Upper lobe of right lung (tissue), 1 donor: ENCODE results near the gene STT3B. TPM values are rescaled to one million over a fixed set of nuclear protein-coding genes. Genes with fewer than 3 reads are reported as not detected.

Source experiments
- ATAC-seq: fragments of 200-7000 bp; cut with Tn5 transposase; one replicate; pipeline ENCODE4 v1.9.1; 2020; ENCODE audit warnings: mild to moderate bottlenecking, moderate library complexity
- DNase-seq: peaks from one replicate; pipeline ENCODE4 v3.0.0-alpha.2; 2020
- H3K27ac ChIP-seq: fragments of 200-600 bp; one replicate; pipeline ENCODE4 v1.8.0; 2022
- H3K27me3 ChIP-seq: fragments of 200-600 bp; one replicate; pipeline ENCODE4 v1.8.0; 2022; ENCODE audit warnings: mild to moderate bottlenecking
- H3K36me3 ChIP-seq: fragments of 200-600 bp; one replicate; pipeline ENCODE4 v1.8.0; 2022
- H3K4me1 ChIP-seq: fragments of 200-600 bp; one replicate; pipeline ENCODE4 v1.8.0; 2022
- H3K4me3 ChIP-seq: fragments of 200-600 bp; one replicate; pipeline ENCODE4 v1.8.0; 2022; ENCODE audit warnings: mild to moderate bottlenecking
- H3K9me3 ChIP-seq: fragments of 200-600 bp; one replicate; pipeline ENCODE4 v1.8.0; 2022
- CTCF ChIP-seq: fragments of 200-600 bp; IDR thresholded peaks from one replicate; pipeline ENCODE4 v1.8.0; 2022; ENCODE audit warnings: antibody characterized with exemption
- intact Hi-C: fragments of 100-400 bp; cut with DNase I; formaldehyde crosslinking; loops from one replicate; pipeline ENCODE4 v1.11.0; 2022
- total RNA-seq: library from RNA; stranded (reverse); fragmentation: NEBNext Ultra II Directional; extraction: Animal tissue kit (Norgen Biotek cat#: 25700); gene quantifications from one replicate; pipeline ENCODE4 v1.2.1, GENCODE V29; 2021
- donor health status: DM: no; HTN: yes; CAD: no; lungs with severe emphysema.

Gene STT3B
- total RNA-seq, 1 donor from 2014 or later, result 129 TPM

GRCh38 chr3:31490502-31490901 lies 42.2 kb upstream of the STT3B start:
- H3K4me1 ChIP-seq, result no peaks in the 10 kb centered on the region
- H3K9me3 ChIP-seq, result peaks cover 5% of the 10 kb centered on the region
- H3K27ac ChIP-seq, result no peak overlapping the region
- DNase-seq (no peak), ATAC-seq (no peak)
- no peak overlapping the region for H3K4me3 ChIP-seq
- no peak for TF ChIP-seq CTCF
- intact Hi-C loops, result no loop called here
- H3K36me3 ChIP-seq, result no peaks in the 10 kb centered on the region
- no peaks in the 10 kb centered on the region for H3K27me3 ChIP-seq

GRCh38 chr3:31491660-31492059 lies 41.1 kb upstream of the STT3B start:
- no peak overlapping the region for H3K4me3 ChIP-seq
- ATAC-seq (no peak), DNase-seq (no peak)
- peaks cover 5% of the 10 kb centered on the region for H3K9me3 ChIP-seq
- no peak for TF ChIP-seq CTCF
- intact Hi-C loops, result no loop called here
- H3K27ac ChIP-seq, result no peak overlapping the region
- no peaks in the 10 kb centered on the region for H3K27me3 ChIP-seq
- H3K4me1 ChIP-seq, result no peaks in the 10 kb centered on the region
- H3K36me3 ChIP-seq, result no peaks in the 10 kb centered on the region

- ATAC-seq (no peak), DNase-seq (no peak)
- Histone ChIP-seq H3K9me3 (peaks cover 5% of the 10 kb centered on the region), H3K4me3 (no peak overlapping the region), H3K4me1 (no peaks in the 10 kb centered on the region), H3K27me3 (no peaks in the 10 kb centered on the region), H3K27ac (no peak overlapping the region), H3K36me3 (no peaks in the 10 kb centered on the region)
- intact Hi-C loops, result no loop called here
- TF ChIP-seq CTCF, result no peak
These were observed 39.6 kb upstream of the STT3B start for GRCh38 chr3:31493149-31493548.

GRCh38 chr3:31495971-31496665 lies 36.6 kb upstream of the STT3B start:
- Histone ChIP-seq H3K27ac (no peak overlapping the region), H3K4me1 (no peaks in the 10 kb centered on the region), H3K27me3 (no peaks in the 10 kb centered on the region), H3K9me3 (no peaks in the 10 kb centered on the region), H3K4me3 (no peak overlapping the region), H3K36me3 (no peaks in the 10 kb centered on the region)
- no peak for TF ChIP-seq CTCF
- ATAC-seq, result no peak
- intact Hi-C loops, result no loop called here
- DNase-seq, result no peak

- ATAC-seq, result peak; percentile 39
- intact Hi-C loops, result no loop called here
- TF ChIP-seq CTCF, result no peak
These were observed 33.9 kb upstream of the STT3B start for GRCh38 chr3:31498791-31499190.

GRCh38 chr3:31499281-31499680 lies 33.4 kb upstream of the STT3B start:
- H3K27ac ChIP-seq, result no peak overlapping the region
- ATAC-seq, result no peak
- no peaks in the 10 kb centered on the region for H3K9me3 ChIP-seq
- H3K36me3 ChIP-seq, result no peaks in the 10 kb centered on the region
- no peak for DNase-seq
- no peaks in the 10 kb centered on the region for H3K4me1 ChIP-seq
- H3K4me3 ChIP-seq, result no peak overlapping the region
- H3K27me3 ChIP-seq, result no peaks in the 10 kb centered on the region
- intact Hi-C loops, result no loop called here
- no peak for TF ChIP-seq CTCF

More at GRCh38 chr3:31498791-31499190, 33.9 kb upstream of the STT3B start:
- no peak for DNase-seq
- H3K9me3 ChIP-seq, result no peaks in the 10 kb centered on the region
- H3K27ac ChIP-seq, result no peak overlapping the region
- H3K4me1 ChIP-seq, result no peaks in the 10 kb centered on the region
- H3K36me3 ChIP-seq, result no peaks in the 10 kb centered on the region
- no peaks in the 10 kb centered on the region for H3K27me3 ChIP-seq
- no peak overlapping the region for H3K4me3 ChIP-seq
